Adrenal gland (tissue), 12 donors: ENCODE measurements around the gene SMCHD1. TPM values are rescaled to one million over a fixed set of nuclear protein-coding genes. Genes with fewer than 3 reads are reported as not detected.
"Not testable (repeated sequence)": the region's sequence is repeated elsewhere in the genome, so short reads cannot be mapped to it uniquely, and the experiment has no call there.

ENCODE experiments used
- DNase-seq, 7 donors: peaks; one replicate each; pipeline ENCODE4 v3.0.0-alpha.2; 2019 to 2020
- H3K27ac ChIP-seq, 5 donors: fragments of 200-600 bp; sonication (generic) in 4 of 5; 1 replicate in 3 of 5; 2 replicates in 2 of 5; pipeline versions ENCODE4 v1.5.1 to v1.8.0; 2016 to 2020; ENCODE audit warnings: mild to moderate bottlenecking in 1 of 5
- H3K27me3 ChIP-seq: fragments of 200-600 bp; 2 replicates; pipeline ENCODE4 v1.8.0; 2021
- H3K36me3 ChIP-seq, 2 donors: fragments of 200-600 bp; replicated peaks in 1 of 2; 1 replicate in 1 of 2; 2 replicates in 1 of 2; pipeline versions ENCODE4 v1.5.1 to v1.8.0; 2018 to 2022
- H3K4me1 ChIP-seq, 2 donors: fragments of 200-600 bp; replicated peaks in 1 of 2; 1 replicate in 1 of 2; 2 replicates in 1 of 2; pipeline versions ENCODE4 v1.5.1 to v1.8.0; 2018 to 2021
- H3K4me3 ChIP-seq, 4 donors: fragments of 200-600 bp; sonication (generic) in 3 of 4; one replicate each; pipeline ENCODE4 v1.5.1; 2016 to 2018
- H3K9me3 ChIP-seq, 3 donors: fragments of 200-600 bp; sonication (generic) in 1 of 3; replicated peaks in 1 of 3; 1 replicate in 2 of 3; 2 replicates in 1 of 3; pipeline versions ENCODE4 v1.5.1 to v1.8.0; 2016 to 2021
- POLR2A ChIP-seq, 2 donors: fragments of 450-650 bp; IDR thresholded peaks; one replicate each; pipeline ENCODE4 v1.6.1; 2017; ENCODE audit warnings: antibody characterized with exemption in 2 of 2, mild to moderate bottlenecking in 2 of 2, moderate library complexity in 1 of 2
- WGBS, 4 donors: extraction: QIAGEN DNeasy Blood & Tissue Kit in 2 of 4; methylation state at CpG; one replicate each; pipeline versions ENCODE4 v1.1.5 to v1.1.7; 2013 to 2017; 5-methylcytosine and 5-hydroxymethylcytosine counted together
- intact Hi-C, 2 donors: fragments of 100-400 bp; cut with DNase I; formaldehyde crosslinking; loops; one replicate each; pipeline versions ENCODE4 v1.14.1 to v1.15.0; 2022 to 2023
- polyA plus RNA-seq, 3 donors: library from polyadenylated mRNA; stranded (reverse); fragments of 200-250 nt in 2 of 3; fragments of 350-450 nt in 1 of 3; fragmentation: Illumina TruSeq in 1 of 3; extraction: RNeasy Lipid Tissue Mini Kit (QIAGEN cat#74804) in 1 of 3; gene quantifications; one replicate each; pipeline ENCODE4 v1.2.3, GENCODE V29; 2013 to 2014
- total RNA-seq, 9 donors: library from RNA; depleted of rRNA in 4 of 9; stranded (reverse); fragments of >200 nt in 4 of 9; fragments of 120-200 nt in 1 of 9; fragmentation: NEBNext Ultra II Directional in 1 of 9; extraction: Animal tissue kit (Norgen Biotek cat#: 25700) in 1 of 9; gene quantifications; one replicate each; pipeline versions ENCODE4 v1.1.0 to v1.2.4, GENCODE V29; 2013 to 2023
- TF ChIP-seq, protein P1 (sequence below), 6 experiments: fragments of 450-650 bp in 4 of 6; fragments of 200-600 bp in 2 of 6; sonication (generic) in 1 of 6; IDR thresholded peaks; 1 replicate in 5 of 6; 2 replicates in 1 of 6; pipeline versions ENCODE4 v1.5.1 to v1.8.0; 2016 to 2021; ENCODE audit warnings: antibody characterized with exemption in 6 of 6, mild to moderate bottlenecking in 2 of 6, moderate library complexity in 1 of 6
- donor health status: healthy with polysubstance abuse.
- donor health status: Bipolar disorder and iron deficiency.
- donor health status: DM: yes; HTN: yes; CAD: no.
- donor health status: DM: no; HTN: no; CAD: no.
- donor health status: DM: no; HTN: no; CAD: no.
- donor health status: DM: yes; HTN: yes; CAD: no.

SMCHD1 gene
- total and polyA plus RNA-seq, 12 donors, result 5.3 to 77.1 (median 21.2) TPM

DNA sequence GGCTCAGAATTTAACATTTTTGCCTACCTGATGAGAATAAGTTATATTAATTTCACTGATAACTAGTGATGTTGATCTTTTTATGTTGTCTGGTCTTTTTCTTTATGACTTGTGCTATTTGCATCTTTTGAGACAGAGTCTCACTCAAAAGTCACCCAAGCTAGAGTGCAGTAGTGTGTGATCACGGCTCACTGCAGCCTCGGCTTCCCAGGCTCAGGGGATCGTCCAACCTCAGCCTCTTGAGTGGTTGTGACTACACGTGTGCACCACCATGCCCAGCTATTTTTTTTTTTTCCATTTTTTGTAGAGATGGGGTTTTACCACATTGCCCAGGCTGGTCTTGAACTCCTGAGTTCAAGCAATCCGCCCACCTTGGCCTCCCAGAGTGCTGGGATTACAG, 7.5 kb downstream of the SMCHD1 start:
- no peak overlapping the region for H3K27ac ChIP-seq

DNA sequence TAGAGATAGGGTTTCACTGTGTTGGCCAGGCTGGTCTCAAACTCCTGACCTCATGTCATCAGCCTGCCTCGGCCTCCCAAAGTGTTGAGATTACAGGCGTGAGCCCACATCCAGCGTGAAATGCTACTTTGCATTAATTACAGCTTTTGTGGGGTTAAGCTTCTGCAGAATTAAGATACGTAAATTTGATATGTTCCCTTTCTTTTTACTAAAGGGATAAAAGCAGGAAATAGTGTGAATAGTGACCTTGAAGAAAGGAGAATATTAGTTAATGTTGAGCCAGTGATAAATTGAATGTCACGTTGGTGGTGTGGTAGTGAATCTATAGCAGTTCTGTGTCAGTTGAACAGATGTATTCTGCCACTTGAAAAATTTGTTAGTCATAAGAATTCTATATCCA, 16.9 kb downstream of the SMCHD1 start:
- WGBS, 4 donors, result 81 to 87% (median 86%) methylated on average over 5 of the region's 5 CpGs
- no peak overlapping the region for H3K4me3 ChIP-seq
- peaks cover 0 to 57% of the 10 kb centered on the region in 2 donors for H3K36me3 ChIP-seq
- H3K27me3 ChIP-seq, result no peaks in the 10 kb centered on the region
- no peak for DNase-seq
- H3K9me3 ChIP-seq, result no peaks in the 10 kb centered on the region
- intact Hi-C loops, result no loop called here
- TF ChIP-seq, protein P1, sequence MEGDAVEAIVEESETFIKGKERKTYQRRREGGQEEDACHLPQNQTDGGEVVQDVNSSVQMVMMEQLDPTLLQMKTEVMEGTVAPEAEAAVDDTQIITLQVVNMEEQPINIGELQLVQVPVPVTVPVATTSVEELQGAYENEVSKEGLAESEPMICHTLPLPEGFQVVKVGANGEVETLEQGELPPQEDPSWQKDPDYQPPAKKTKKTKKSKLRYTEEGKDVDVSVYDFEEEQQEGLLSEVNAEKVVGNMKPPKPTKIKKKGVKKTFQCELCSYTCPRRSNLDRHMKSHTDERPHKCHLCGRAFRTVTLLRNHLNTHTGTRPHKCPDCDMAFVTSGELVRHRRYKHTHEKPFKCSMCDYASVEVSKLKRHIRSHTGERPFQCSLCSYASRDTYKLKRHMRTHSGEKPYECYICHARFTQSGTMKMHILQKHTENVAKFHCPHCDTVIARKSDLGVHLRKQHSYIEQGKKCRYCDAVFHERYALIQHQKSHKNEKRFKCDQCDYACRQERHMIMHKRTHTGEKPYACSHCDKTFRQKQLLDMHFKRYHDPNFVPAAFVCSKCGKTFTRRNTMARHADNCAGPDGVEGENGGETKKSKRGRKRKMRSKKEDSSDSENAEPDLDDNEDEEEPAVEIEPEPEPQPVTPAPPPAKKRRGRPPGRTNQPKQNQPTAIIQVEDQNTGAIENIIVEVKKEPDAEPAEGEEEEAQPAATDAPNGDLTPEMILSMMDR (IDR thresholded peaks at IDR 0.05), result no peak
- no peak for TF ChIP-seq POLR2A (IDR thresholded peaks at IDR 0.05)
- no peaks in the 10 kb centered on the region for H3K4me1 ChIP-seq
- H3K27ac ChIP-seq, result no peak overlapping the region

More for the DNA sequence above, 7.5 kb downstream of the SMCHD1 start:
- peaks cover 0 to 14% of the 10 kb centered on the region in 2 donors for H3K36me3 ChIP-seq
- no peaks in the 10 kb centered on the region for H3K27me3 ChIP-seq
- intact Hi-C loops, result no loop called here
- no peak for TF ChIP-seq POLR2A (IDR thresholded peaks at IDR 0.05)
- TF ChIP-seq, protein P1 (IDR thresholded peaks at IDR 0.05), result no peak
- WGBS, 4 donors, result 86 to 94% (median 89%) methylated on average over 5 of the region's 5 CpGs
- no peak for DNase-seq
- H3K4me1 ChIP-seq, result peaks cover 9 to 25% of the 10 kb centered on the region in 2 donors
- no peak overlapping the region for H3K4me3 ChIP-seq
- H3K9me3 ChIP-seq, result no peaks in the 10 kb centered on the region

DNA sequence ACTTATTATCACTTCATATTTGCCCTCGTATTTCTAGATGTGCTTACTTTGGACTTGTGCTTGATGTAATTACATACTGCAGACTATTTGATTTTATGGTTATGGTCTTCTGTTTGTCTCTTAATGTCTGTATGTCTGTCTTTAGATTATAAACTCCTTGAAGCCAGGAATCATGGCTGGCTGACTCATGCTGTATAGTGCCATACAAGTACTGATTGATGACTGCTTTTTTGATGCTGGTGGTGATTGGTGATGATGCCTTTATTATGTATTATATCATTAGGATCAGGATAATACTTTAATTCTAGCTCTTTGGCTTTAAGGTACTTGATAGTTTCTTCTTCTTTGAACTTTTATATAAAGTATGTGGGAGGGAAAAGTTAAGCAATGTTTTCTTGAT, 17.3 kb downstream of the SMCHD1 start:
- H3K27ac ChIP-seq, result no peak overlapping the region
- H3K36me3 ChIP-seq, result peaks cover 0 to 52% of the 10 kb centered on the region in 2 donors
- 85 to 91% (median 88%) methylated on average over 1 of the region's 1 CpG for WGBS, 4 donors
- no peaks in the 10 kb centered on the region for H3K27me3 ChIP-seq
- intact Hi-C loops, result no loop called here
- H3K4me1 ChIP-seq, result no peaks in the 10 kb centered on the region
- H3K9me3 ChIP-seq, result no peaks in the 10 kb centered on the region
- no peak overlapping the region for H3K4me3 ChIP-seq
- DNase-seq, result no peak
- TF ChIP-seq POLR2A (IDR thresholded peaks at IDR 0.05), result no peak
- TF ChIP-seq, protein P1 (IDR thresholded peaks at IDR 0.05), result no peak

DNA sequence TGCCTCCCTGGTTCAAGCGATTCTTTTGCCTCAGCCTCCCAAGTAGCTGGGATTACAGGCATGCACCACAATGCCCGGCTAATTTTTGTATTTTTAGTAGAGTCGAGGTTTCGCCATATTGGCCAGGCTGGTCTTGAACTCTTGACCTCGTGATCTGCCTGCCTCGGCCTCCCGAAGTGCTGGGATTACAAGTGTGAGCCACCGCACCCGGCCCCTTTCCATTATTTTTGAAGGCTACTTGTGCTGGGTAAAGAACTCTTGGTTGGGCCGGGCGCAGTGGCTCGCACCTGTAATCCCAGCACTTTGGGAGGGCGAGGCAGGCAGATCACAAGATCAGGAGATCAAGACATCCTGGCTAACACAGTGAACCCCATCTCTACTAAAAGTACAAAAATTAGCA, 23.4 kb downstream of the SMCHD1 start:
- intact Hi-C loops, H3K9me3 ChIP-seq, H3K27me3 ChIP-seq, H3K4me3 ChIP-seq, H3K27ac ChIP-seq, H3K4me1 ChIP-seq, DNase-seq: not testable (repeated sequence)
- 96 to 99% (median 98%) methylated on average over 12 to 13 of the region's 13 CpGs for WGBS, 4 donors
- H3K36me3 ChIP-seq, result peaks cover 0 to 18% of the 10 kb centered on the region in 2 donors

GRCh38 chr18:2680216-2680792, 24.8 kb downstream of the SMCHD1 start:
- Histone ChIP-seq H3K9me3 (no peaks in the 10 kb centered on the region), H3K4me1 (peaks cover 0 to 9% of the 10 kb centered on the region in 2 donors), H3K4me3 (no peak overlapping the region), H3K27me3 (no peaks in the 10 kb centered on the region), H3K36me3 (peaks cover 0 to 9% of the 10 kb centered on the region in 2 donors), H3K27ac (no peak overlapping the region)
- no peak for TF ChIP-seq POLR2A (IDR thresholded peaks at IDR 0.05)
- TF ChIP-seq, protein P1 (IDR thresholded peaks at IDR 0.05), result no peak
- intact Hi-C loops, result no loop called here
- 57 to 68% (median 63%) methylated on average over 2 of the region's 2 CpGs for WGBS, 4 donors
- no peak for DNase-seq
